GM19395 (cell line): ENCODE results near the gene TAF6.
A peak's percentile ranks its signal among the peaks of the same experiment; 100 is the strongest.

Experiments used
- ATAC-seq: cut with Tn5 transposase; IDR thresholded peaks from one replicate; pipeline ENCODE4 v1.9.1; 2021; ENCODE audit warnings: mild to moderate bottlenecking, moderate library complexity; ENCODE audit not compliant: unreplicated experiment

The TAF6 gene

DNA sequence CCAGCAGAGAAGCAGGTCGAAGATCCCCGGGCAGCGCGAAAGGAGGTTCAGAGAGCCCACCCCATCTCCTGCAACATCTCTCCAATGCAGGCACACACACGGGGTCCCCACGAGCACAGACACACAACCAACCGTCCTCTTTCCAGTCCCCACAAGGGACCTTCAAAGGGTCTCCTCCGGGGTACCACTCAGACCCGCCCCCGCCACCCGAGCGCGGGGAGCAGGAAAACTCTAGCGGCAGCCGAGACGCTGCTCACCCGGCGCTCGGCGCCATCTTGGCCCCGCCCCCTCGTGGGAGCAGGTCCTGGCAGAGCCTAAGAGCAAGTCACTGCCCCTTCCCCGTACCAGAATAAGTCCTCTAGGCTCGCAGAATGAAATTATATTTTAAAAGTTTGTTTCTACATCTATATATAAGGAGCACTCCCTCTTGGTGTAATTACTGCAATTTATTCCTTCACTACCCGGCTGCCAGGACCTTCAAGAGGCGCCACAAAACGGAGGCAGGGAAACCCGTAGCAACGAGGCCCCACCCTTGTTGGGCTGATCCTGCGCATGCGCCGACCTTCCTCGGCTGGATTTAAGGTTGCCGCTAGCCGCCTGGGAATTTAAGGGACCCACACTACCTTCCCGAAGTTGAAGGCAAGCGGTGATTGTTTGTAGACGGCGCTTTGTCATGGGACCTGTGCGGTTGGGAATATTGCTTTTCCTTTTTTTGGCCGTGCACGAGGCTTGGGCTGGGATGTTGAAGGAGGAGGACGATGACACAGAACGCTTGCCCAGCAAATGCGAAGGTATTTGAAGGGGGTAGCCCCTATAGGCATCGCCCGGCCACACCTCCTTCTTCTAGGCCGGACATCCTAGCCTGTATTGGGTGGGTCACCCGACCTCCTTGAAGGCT lies at the start of gene TAF6, which contains the start of gene CNPY4:
TAF6 (minus strand) TSS at position 287 of the 898 bp plus-strand sequence. CDS start 5,149 bp downstream, outside the sequence.
CNPY4 (plus strand) TSS at position 563 of the 898 bp plus-strand sequence; CDS start at position 674, 111 bp downstream.
- peak; percentile 76 for ATAC-seq

DNA sequence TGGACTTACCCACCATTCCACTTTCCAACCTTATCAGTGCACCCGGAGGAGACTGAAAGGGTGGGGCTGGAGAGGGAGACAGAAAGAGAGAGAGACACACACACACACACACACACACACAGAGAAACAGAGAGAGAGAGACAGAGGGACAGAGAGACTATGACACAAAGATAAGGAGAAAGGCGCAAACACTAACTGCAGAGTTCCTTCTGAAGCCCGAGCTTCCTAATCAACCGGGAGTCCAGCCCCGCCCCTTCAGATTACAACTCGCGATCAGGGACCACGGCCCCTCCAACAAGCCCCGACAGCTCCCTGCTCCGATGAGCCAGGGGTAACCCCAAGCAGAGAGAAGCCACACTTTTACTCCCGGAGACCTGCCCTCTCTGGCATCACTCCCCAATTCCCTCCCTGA lies 48.8 kb upstream of the TAF6 start:
- ATAC-seq = no peak

DNA sequence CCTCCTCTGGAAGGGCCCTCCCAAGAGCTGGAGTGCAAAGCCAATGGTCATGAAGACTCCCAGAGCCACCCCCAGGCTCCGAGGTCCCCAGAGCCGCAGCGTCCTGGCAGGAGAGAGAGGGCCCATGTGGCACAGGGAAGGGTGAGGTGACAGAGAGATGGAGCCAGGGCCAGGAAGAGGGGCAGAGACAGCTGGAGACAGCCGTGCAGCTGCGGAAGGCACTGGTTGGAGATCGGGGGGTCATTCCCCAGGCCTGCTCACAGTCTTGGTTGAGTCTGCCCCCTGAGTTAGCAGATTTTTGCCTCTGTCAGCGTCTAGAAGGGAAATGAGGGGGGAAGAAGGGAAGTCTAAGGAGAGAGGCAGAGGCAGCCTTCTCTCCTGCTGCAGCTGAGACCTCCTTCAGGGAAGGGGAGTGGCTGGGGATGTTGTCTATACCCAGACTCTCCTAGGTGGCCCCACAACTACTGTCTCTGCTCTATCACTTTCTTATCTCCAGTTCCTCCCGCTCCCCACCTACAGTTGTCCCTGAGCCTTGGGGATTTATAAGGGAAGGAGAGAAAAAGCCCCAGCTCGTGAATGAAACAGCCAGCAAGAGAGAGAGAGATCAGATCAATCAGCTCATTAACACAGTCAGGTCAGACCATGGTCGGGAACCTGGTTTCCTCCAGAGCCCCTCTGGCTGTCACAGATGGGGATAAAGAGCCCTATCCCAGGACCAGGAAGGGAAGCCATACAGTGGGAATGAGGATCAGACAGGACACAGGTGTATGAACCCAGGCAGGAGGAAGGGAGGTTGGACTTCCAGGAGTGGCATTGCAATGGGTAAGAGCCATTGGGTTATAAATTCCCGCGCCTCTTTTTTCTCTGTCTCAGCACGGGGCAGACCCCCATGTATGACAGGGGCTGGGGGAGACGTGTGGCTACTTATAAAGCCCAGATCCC lies 48.1 kb upstream of the TAF6 start:
- ATAC-seq = no peak

DNA sequence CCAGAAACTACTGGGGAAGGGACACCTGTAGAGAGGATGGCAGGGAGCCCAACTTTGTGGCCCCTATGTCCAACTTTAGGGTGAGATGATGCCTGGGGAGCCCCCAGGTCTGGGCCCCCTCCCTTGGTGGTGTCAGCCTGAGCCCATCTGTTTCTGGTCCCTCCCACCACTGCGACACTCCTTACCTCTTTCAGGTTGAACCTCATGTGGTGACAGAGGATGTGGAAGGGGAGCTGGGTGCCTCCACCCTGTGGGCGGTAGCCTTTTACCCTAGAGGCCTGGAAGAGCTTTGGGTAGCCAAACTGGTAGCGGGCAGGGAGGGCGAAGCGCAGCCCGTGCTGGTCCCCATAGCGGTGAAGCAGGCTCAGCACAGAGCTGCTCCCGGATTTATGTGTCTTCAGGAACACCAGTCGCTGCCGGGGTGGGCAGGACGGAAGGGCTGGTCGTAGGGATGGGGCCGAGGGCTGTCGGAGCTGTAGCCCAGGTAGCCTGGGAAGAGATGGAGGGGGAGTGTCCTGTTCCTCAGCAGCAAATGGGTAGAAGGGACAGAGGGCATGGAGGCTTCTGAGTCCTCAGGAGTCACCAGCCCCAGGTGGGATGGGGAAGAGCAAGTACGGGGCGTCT lies 47.3 kb upstream of the TAF6 start:
- ATAC-seq = no peak

DNA sequence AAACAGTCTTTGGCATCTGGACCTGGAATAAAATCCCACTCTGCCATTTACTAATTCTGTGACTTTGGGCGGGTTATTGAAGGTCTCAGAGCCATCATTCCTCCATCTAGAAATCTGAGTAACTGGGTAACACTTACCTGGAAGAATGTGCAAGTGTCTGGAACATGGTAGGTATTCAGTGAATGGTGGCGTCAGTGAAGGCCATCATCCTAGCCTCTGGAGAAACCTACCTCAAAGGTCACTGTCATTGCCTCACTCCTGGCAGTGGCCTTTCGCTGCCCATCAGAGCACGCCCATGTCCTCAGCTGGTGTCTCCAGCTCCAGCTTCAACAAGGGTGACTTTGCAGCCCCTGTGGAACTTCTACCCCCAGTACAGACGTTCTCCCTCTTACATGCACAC lies 44.7 kb upstream of the TAF6 start:
- ATAC-seq = no peak

DNA sequence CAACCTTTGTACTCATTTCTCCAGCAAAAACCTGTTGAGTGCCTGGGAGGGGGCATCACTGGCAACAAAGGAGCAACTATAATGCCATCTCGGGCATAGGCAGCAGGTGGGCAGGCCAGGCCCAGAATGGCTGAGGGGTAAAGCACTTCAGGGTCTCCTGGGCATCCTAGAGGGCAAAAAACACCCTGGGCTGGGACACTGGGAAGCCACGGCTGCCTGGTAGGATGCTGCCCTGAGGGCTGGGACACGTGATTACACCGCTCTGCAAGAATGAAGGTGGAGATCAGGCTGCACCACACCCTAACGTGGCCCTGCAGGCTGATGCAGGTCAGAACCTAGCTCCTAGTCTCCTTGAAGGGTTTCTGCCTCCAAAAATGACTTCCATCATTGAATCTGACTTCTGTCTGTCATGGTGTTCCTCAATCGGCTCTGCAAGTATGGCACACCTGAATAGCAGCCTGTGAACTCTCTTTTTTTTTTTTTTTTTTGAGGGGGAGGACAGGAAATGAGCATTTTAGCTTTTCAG lies 43.9 kb upstream of the TAF6 start:
- no peak for ATAC-seq

DNA sequence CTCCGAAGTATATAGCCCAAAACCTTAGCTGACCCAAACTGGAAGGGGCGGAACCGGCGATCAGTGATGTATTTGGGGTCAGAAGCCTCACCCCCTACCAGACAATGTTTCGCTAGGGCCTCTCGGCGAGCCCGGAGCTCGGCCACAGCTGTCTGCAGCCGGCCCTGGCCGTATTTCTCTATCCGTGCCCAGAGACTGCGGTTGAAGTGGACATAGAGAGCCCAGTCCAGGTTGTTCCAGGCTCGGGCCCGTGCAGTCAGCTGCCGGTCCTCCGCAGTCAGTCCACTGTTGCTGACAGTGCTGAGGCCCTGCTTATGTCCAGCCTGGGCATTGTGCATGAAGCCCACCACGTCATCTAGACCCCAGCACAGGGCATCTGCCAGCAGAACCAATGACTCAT lies 40.9 kb upstream of the TAF6 start:
- no peak for ATAC-seq

DNA sequence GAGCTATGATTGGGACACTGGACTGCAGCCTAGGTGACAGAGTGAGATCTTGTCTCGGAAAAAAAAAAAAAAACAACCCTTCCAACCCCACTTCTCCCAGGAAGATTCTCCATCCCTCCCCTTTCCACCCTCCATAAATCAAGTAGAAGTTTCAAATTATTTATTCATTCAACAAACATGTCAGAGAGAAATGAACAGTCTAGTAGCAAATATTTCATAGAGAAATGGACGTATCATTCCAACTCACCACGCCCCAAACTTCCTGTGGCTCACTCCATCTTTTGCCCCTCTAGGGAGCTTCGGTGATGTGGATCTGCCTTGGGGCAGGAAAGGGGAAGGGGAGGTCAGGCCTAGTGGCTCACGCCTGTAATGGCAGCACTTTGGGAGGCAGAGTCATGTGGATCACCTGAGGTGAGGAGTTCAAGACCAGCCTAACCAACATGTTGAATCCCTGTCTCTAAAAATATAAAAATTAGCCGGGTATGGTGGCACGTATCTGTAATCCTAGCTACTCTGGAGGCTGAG lies 40.0 kb upstream of the TAF6 start:
- ATAC-seq = no peak

DNA sequence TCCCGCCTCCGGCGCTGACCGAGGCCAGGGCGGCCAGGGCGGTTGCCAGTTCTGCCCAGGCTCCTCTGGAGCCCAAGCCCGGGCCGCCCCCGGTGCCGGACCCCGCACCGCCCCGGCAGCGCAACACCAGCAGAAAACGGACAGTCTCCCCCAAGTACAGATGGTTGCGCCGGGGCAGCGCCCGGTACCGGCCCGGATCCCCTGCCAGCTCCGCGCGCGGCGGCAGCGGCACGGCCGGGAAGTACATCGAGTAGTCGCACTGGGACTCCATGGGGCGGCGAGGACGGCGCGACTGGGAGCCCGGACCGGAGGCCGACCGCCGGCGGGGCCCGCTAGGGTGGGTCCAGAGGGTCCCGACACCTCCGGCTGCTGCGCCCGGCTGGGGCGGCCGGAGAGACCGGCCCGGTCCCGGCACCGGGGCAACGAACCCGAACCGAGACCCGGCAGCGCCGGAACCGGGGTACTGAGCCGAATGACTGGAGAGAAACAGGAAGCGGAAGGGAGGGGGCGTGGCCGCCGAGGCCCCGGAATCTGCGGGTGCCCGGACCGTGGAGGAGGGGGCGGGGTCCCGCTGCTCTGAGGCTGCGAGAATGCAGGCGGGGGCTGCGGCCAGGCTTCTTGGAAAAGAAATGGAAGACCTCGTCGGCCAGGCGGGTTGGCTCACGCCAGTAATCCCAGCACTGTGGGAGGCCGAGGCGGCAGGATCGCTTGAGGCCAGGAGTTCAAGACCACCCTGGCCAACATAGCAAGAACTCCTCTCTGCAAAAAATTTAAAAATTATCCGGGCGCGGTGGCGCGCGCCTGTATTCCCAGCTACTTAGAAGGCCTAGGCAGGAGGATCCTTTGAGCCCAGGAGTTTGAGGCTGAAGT lies 39.3 kb upstream of the TAF6 start, which contains the start of gene TRAPPC14:
TRAPPC14 (minus strand) TSS at position 495 of the 870 bp plus-strand sequence; CDS start at position 271, 224 bp downstream.
- ATAC-seq = peak; percentile 73

DNA sequence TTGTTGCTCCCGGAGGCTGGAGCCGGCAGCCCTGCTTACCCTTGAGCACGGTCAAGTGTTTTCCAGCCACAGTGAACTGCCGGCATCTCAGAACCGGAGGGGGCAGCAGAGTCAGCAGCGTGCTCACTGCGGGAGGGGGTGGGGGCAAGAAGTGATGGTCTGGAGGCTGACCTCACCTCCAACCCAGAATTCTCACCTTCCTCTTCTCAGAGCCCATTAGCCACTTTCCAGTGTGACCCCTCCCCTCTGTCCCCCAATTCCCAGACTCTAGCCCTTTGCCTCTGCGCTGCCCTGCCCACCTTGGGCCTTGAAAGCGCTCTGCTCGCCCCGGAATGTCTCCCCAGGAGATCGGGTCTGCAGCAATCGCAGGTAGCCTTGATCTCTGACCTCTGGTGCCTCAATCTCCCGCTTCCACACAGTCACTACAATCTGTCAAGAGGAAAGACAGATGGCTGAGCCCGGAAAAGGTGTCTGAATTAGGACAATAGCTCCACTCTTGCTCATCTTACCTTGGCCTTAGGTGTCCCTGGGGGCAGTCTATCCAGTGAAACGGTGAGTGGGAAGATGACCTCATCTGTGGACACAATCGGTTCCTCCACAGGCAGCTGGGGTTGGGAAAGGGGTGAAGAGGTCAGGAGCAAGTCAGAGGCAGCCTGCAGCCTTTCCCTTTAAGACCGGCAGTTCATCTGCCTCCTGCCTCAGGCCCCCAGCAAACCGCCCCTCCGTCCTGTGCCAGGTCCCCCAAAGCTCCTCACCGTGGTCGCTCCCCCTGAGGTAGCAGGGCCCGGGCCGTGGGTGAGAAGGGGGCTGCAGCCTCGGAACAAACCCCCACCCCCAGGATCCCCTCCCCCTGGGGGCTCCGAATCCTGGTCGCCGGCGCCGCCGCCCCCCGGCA lies 38.4 kb upstream of the TAF6 start:
- ATAC-seq = no peak

DNA sequence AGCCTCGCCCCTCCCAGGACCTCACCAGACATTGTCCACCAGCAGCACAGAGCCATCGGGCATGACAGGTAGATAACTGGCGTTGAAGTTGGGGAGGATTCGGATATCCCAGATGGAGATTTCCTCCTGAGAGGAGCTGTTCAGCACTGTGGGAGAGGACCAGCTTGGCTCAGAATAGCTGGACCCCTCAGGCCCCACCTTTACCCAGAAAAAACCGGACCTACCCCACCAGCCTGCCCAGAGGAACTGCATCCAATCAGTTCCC lies 37.8 kb upstream of the TAF6 start:
- ATAC-seq = no peak

DNA sequence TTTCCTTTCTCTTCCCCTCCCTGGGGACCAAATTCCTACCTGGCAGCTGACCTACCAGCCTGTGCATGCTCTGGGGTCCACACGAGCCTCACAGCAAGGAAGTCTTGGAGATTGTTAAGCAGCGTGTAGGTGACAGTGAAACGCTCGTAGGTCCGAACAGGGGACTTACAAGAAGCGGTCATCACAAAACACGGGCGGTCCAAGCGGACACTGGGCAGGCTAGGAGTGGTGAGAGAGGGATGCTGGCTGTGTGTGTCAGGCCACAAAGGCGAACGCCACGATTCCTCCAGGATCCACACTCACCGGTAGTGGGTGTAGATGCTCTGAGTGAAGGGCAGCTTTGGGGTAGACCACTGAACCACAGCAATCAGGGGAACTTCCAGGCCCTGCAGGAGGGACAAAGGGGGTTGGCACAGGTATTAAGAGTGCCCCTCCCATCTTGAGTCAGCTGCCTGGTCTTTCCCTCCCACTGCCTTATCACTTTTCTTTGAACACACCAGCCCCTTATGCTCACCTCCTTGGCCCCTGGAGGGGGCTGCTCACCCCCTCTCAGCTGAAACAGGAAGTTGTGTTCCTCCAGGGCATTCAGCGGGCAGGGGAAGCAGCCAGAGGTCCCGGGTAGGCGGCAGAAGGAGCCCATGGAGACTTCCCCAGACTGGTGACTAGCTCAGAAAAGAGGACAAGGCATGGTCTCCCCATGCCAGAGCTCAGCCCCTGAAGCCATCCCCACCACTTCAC lies 37.3 kb upstream of the TAF6 start:
- ATAC-seq = no peak

DNA sequence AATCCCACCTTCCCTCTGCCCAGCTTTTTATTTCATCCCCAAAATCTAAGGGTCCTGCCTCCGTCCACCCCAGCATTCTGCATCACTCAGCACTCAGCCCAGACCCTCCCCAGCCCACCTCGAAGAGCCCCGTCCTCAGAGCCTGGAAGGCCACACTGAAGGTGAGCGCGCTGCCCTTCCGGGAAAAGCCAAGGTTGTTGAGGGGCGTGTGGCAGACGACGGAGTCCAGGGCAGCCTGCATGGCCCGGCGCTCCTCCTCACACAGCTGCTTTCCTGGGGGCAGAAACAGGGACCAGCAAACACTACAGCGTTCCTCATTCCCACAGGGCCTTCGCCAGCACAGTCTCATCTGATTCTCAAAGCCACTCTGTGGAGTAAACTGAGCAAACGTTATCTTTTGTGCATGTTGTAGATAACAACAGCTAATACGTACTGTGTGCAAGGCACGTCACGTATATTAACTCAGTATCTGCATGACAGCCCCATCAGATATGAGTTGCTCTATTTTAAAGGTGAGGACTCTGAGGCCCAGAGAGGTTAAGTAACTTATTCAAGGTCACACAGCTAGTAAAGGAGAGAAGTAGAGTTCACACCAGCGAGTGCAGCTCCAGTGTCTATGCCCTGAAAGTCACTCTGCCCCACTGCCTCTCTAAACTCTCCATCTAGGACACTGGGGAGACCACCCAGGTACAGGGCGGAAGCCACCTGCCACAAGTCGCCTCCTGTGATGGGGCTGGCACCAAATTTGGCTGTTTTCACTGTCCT lies 36.6 kb upstream of the TAF6 start:
- no peak for ATAC-seq

DNA sequence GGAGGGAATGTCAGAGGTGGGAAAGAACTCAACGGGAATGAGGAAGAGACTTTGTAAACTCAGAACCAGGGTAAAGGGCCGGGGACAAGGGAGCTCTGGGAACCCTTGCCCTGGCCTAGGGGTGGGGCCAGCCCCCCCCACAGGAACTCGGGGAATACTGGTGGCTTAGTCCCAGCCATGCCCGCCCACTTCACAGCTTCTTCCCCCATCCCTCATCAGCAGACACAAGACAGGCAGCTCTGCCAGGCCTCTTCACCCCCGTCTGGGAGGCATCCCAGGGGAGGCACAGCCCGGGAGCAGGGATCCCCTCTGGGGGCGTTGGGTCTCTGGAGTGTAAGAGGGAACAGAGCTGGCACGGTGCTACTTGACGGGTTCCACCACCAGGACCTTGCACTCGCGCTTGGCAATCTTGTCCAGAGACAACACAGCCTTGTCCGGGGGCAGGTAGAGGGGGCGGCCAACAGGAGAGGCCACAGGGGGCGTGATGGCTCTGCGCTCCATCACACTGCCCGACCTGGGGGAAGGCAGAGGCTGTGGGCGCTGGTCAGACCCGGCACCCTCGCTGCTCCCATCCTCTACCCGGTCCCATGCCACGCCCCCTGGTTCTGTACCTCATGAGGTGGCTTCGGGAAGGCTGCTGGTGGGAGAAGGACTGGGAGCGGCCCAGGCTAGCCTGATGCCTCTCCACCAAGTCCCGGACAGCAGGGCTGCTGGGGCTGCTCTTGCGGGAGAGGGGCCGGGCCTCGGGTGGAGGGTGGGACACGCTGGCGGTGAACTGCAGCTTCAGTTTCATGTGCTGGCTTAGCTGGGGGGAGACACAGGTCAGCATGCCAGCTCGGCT lies 35.7 kb upstream of the TAF6 start:
- no peak for ATAC-seq

DNA sequence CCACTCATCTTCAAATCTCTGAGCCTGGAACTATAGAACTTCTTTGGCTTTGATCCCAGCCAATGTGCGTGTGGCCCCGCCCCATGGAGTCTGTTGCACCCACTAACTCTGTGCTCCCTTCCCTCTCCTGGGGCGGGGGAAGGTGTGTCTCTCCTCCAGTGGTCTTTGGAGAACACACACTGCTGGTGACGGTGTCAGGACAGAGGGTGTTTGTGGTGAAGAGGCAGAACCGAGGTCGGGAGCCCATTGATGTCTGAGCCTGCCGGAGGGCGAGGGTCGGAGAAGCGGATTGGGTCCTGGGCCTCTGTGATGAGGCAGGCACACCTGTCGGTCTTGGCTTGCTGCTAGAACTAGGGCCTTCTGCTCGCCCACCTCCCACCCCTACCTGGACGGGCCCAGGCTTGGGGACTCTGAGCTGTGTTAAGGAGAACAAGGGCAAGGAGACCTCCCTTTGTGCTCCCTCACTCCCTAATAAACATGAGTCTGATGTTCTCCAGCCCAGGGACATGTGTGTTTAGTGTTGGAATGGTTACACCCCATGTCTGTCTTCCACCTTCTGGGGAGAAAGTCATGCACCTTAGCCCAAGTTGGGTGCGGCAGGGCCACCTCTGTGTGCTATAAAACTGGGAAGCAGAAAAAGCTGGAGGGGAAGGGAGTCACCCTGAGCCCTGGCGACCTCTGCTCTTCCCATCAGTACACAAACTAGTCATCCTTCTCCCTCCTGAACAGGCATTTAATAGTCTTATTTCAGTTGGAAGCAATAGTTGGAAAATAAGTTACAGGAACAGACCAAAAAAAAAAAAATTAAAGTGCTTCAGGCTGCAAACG lies 34.8 kb upstream of the TAF6 start:
- no peak for ATAC-seq
